Lung (tissue), 16 donors: Measurements from ENCODE around the gene SLFN14. TPM values are rescaled to one million over a fixed set of nuclear protein-coding genes. Genes with fewer than 3 reads are reported as not detected.
A peak's percentile ranks its signal among the peaks of the same experiment; 100 is the strongest.

Experiments
- ATAC-seq: fragments of 200-7000 bp; cut with Tn5 transposase; one replicate; pipeline ENCODE4 v1.9.1; 2020; ENCODE audit warnings: moderate number of reproducible peaks; ENCODE audit not compliant: insufficient read depth, low FRiP score
- DNase-seq, 3 donors: peaks; one replicate each; pipeline ENCODE4 v3.0.0-alpha.2; 2013 to 2017
- H3K27ac ChIP-seq, 2 donors: one replicate each; pipeline ENCODE4 v1.5.1; 2013; ENCODE audit warnings: mild to moderate bottlenecking in 2 of 2, moderate library complexity in 2 of 2, control low read depth in 1 of 2, inconsistent platforms in 1 of 2, low read depth in 1 of 2, low read length in 1 of 2
- H3K27me3 ChIP-seq, 3 donors: one replicate each; pipeline ENCODE4 v1.5.1; 2013; ENCODE audit warnings: low read length in 2 of 3; ENCODE audit not compliant: control insufficient read depth in 3 of 3, insufficient read depth in 3 of 3
- H3K36me3 ChIP-seq, 4 donors: one replicate each; pipeline ENCODE4 v1.5.1; 2013; ENCODE audit warnings: low read length in 4 of 4, mild to moderate bottlenecking in 1 of 4, moderate library complexity in 1 of 4; ENCODE audit not compliant: control insufficient read depth in 4 of 4, insufficient read depth in 4 of 4
- H3K4me1 ChIP-seq, 5 donors: one replicate each; pipeline ENCODE4 v1.5.1; 2013; ENCODE audit warnings: low read length in 5 of 5, mild to moderate bottlenecking in 2 of 5, moderate library complexity in 1 of 5; ENCODE audit not compliant: control insufficient read depth in 5 of 5, insufficient read depth in 5 of 5
- H3K4me3 ChIP-seq: one replicate; pipeline ENCODE4 v1.5.1; 2013; ENCODE audit warnings: mild to moderate bottlenecking, control low read depth, moderate library complexity
- H3K9ac ChIP-seq, 2 donors: one replicate each; pipeline ENCODE4 v1.5.1; 2013; ENCODE audit warnings: low read length in 2 of 2, control low read depth in 1 of 2; ENCODE audit not compliant: insufficient read depth in 1 of 2
- H3K9me3 ChIP-seq, 4 donors: one replicate each; pipeline ENCODE4 v1.5.1; 2013; ENCODE audit warnings: low read length in 3 of 4, mild to moderate bottlenecking in 1 of 4, moderate library complexity in 1 of 4; ENCODE audit not compliant: control insufficient read depth in 4 of 4, insufficient read depth in 3 of 4
- CTCF ChIP-seq: IDR thresholded peaks from 2 replicates; pipeline ENCODE4 v1.5.1; 2012; ENCODE audit warnings: mild to moderate bottlenecking; ENCODE audit errors: control extremely low read depth, extremely low read depth
- WGBS, 2 donors: extraction: QIAGEN DNeasy Blood & Tissue Kit; methylation state at CpG; one replicate each; pipeline ENCODE4 v1.1.7; 2013; 5-methylcytosine and 5-hydroxymethylcytosine counted together
- long read RNA-seq, 5 donors: transcript quantifications; one replicate each; lab custom pipeline, GENCODE V29; 2026
- polyA plus RNA-seq, 2 donors: library from polyadenylated mRNA; stranded (reverse); fragments of 200-250 nt; gene quantifications; one replicate each; pipeline ENCODE4 v1.2.1, GENCODE V29; 2013
- total RNA-seq, 2 donors: library from RNA; depleted of rRNA in 1 of 2; stranded (reverse); fragments of >200 nt in 1 of 2; gene quantifications; one replicate each; pipeline ENCODE4 v1.2.1, GENCODE V29; 2014 to 2021
- donor health status: control.
- donor health status: control.
- donor health status: Bipolar disorder and iron deficiency.
- donor health status: healthy.
- donor health status: DM: yes; HTN: yes; CAD: no.

Gene SLFN14
- total RNA-seq (1 to 10 TPM in 1 of 2 donors, not detected in 1; 2.3 TPM), polyA plus RNA-seq (under 1 TPM in 1 of 2 donors, not detected in 1; 0.34 TPM)
- long read RNA-seq, donor 1, result 0 reads
- long read RNA-seq, donor 2, result 0 reads
- long read RNA-seq, donor 3, result 0 reads
- long read RNA-seq, donor 4, result 0 reads
- long read RNA-seq, donor 5, result 0 reads

GRCh38 chr17:35560703-35561102 is at the start of gene SLFN14:
SLFN14 (minus strand) TSS chr17:35560819; CDS start chr17:35558062, 2,757 bp downstream.
- Histone ChIP-seq H3K4me1 (peaks cover 0 to 2% (median 0%) of the 10 kb centered on the region in 5 donors), H3K9me3 (no peaks in the 10 kb centered on the region), H3K9ac (no peak within 1 kb of the TSS), H3K27me3 (peaks cover 0 to 6% (median 0%) of the 10 kb centered on the region in 3 donors), H3K4me3 (no peak within 1 kb of the TSS), H3K36me3 (no peaks in the 10 kb centered on the region), H3K27ac (peak within 1 kb of the TSS in 1 of 2 donors; percentile 23)
- TF ChIP-seq CTCF, result no peak
- ATAC-seq (no peak), DNase-seq (peak in 1 of 3 donors; percentile 41)
- 23 to 40% methylated on average over 3 of the region's 3 CpGs for WGBS, 2 donors

- no peak for TF ChIP-seq CTCF
- WGBS, 2 donors, result 94 to 98% methylated on average over 4 of the region's 4 CpGs
- ATAC-seq (no peak), DNase-seq (no peak)
- Histone ChIP-seq H3K9me3 (no peaks in the 10 kb centered on the region), H3K9ac (no peak overlapping the region), H3K4me3 (no peak overlapping the region), H3K36me3 (peaks cover 9 to 42% (median 20%) of the 10 kb centered on the region in 4 donors), H3K27me3 (no peaks in the 10 kb centered on the region), H3K27ac (no peak overlapping the region), H3K4me1 (peaks cover 0 to 3% (median 0%) of the 10 kb centered on the region in 5 donors)
These were observed 49.2 kb upstream of the SLFN14 start for GRCh38 chr17:35609831-35610230.

- ATAC-seq, result no peak
These were observed 46.7 kb upstream of the SLFN14 start for GRCh38 chr17:35607239-35607847.

More at GRCh38 chr17:35607239-35607847, 46.7 kb upstream of the SLFN14 start:
- Histone ChIP-seq H3K36me3 (peaks cover 9 to 48% (median 22%) of the 10 kb centered on the region in 4 donors), H3K27me3 (no peaks in the 10 kb centered on the region), H3K9me3 (no peaks in the 10 kb centered on the region), H3K4me1 (peaks cover 0 to 3% (median 0%) of the 10 kb centered on the region in 5 donors), H3K9ac (no peak overlapping the region), H3K4me3 (no peak overlapping the region), H3K27ac (no peak overlapping the region)
- no peak for TF ChIP-seq CTCF
- DNase-seq, result peak in 2 of 3 donors; percentile 24 to 51
- 65 to 74% methylated on average over 3 of the region's 3 CpGs for WGBS, 2 donors
